ENCODE results near the gene PTPRQ. TPM values are rescaled to one million over a fixed set of nuclear protein-coding genes. Genes with fewer than 3 reads are reported as not detected.

Gene PTPRQ
- polyA plus RNA-seq, 1 donor (not counting 4 experiments of a cell fraction or from before 2014, with no cell fraction given) = 0.01 TPM

DNA sequence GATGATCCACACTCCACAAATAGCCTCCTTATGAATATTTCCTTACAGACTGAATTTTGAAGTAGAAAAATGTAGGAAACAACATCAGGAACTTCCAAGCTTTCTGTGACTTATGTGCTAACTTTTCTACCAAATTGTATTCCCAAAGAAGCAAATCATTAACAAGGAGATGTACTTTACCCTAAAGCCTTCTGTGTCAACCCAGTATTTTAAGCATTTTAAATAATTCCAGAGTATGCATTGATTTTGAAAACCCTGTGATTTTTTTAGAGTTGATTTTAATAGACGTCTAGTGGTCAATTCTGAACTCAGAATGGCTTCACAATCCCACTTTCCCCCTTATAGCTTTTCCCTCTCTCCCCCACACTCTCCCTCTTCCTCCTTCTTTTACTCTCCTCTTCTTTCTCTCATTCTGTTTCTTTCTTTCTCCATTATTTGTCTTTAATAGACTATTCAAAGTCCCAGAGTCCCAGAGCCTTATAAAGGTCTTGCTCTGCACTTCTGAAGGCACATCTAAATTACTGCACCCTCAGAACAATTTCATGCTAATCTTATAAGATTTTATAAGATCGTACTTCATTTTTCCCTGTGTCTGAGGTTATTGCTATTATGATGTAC, 253.3 kb downstream of the PTPRQ start:
- Histone ChIP-seq H4K20me1 (ENCODE audit: control insufficient read depth, extremely low read depth, insufficient read depth, low read length) (no peaks in the 10 kb centered on the region), H3K4me2 (ENCODE audit: control insufficient read depth, extremely low read depth, insufficient read depth, low read depth, low read length) (no peak overlapping the region), H3K36me3 (ENCODE audit: control insufficient read depth in 2 of 2, extremely low read depth in 1 of 2, insufficient read depth in 2 of 2, low read length in 2 of 2) (no peaks in the 10 kb centered on the region), H3K27ac (ENCODE audit: control insufficient read depth, insufficient read depth, low read length) (no peak overlapping the region), H3K79me2 (ENCODE audit: control insufficient read depth, insufficient read depth, low read length) (no peaks in the 10 kb centered on the region), H3K4me3 (ENCODE audit: control insufficient read depth in 2 of 3, extremely low read depth in 1 of 3, insufficient read depth in 2 of 3, low read depth in 1 of 3, low read length in 3 of 3) (no peak overlapping the region), H3K9me3 (ENCODE audit: control insufficient read depth, low read depth, low read length) (no peaks in the 10 kb centered on the region), H3K9ac (ENCODE audit: control insufficient read depth, extremely low read depth, insufficient read depth, low read length) (no peak overlapping the region), H3K27me3 (ENCODE audit: control insufficient read depth, extremely low read depth, insufficient read depth, low read length) (no peaks in the 10 kb centered on the region), H2AFZ (ENCODE audit: control insufficient read depth, low read length) (no peak overlapping the region), H3K4me1 (ENCODE audit: control insufficient read depth, extremely low read depth, insufficient read depth, low read length) (no peaks in the 10 kb centered on the region), H3K9me1 (ENCODE audit: control insufficient read depth, extremely low read depth, insufficient read depth, low read length) (no peaks in the 10 kb centered on the region)
- dilution Hi-C loops (cut with MboI; ENCODE audit: extremely low pct_ligation_motif_present, low sequenced_read_pairs) = no loop called here
- FAIRE-seq (no peak), DNase-seq (ENCODE audit: low read depth, low spot score) (no peak)
- TF ChIP-seq EZH2 (IDR thresholded peaks at IDR 0.05; ENCODE audit: low read length) = no peak
- TF ChIP-seq, protein P1, sequence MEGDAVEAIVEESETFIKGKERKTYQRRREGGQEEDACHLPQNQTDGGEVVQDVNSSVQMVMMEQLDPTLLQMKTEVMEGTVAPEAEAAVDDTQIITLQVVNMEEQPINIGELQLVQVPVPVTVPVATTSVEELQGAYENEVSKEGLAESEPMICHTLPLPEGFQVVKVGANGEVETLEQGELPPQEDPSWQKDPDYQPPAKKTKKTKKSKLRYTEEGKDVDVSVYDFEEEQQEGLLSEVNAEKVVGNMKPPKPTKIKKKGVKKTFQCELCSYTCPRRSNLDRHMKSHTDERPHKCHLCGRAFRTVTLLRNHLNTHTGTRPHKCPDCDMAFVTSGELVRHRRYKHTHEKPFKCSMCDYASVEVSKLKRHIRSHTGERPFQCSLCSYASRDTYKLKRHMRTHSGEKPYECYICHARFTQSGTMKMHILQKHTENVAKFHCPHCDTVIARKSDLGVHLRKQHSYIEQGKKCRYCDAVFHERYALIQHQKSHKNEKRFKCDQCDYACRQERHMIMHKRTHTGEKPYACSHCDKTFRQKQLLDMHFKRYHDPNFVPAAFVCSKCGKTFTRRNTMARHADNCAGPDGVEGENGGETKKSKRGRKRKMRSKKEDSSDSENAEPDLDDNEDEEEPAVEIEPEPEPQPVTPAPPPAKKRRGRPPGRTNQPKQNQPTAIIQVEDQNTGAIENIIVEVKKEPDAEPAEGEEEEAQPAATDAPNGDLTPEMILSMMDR (optimal IDR thresholded peaks at IDR 0.05 in 1 of 3, IDR thresholded peaks at IDR 0.05 in 1 of 3, conservative IDR thresholded peaks at IDR 0.05 in 1 of 3; ENCODE audit: extremely low read depth in 1 of 3, insufficient read depth in 2 of 3, low read length in 3 of 3) = no peak

- dilution Hi-C loops (cut with MboI; ENCODE audit: extremely low pct_ligation_motif_present, low sequenced_read_pairs) = no loop called here
- DNase-seq (ENCODE audit: low read depth, low spot score) = no peak
Observed at GRCh38 chr12:80698256-80698655, 254.2 kb downstream of the PTPRQ start.

More at GRCh38 chr12:80698256-80698655, 254.2 kb downstream of the PTPRQ start:
- H3K27me3 ChIP-seq (ENCODE audit: control insufficient read depth, extremely low read depth, insufficient read depth, low read length) = no peaks in the 10 kb centered on the region
- H4K20me1 ChIP-seq (ENCODE audit: control insufficient read depth, extremely low read depth, insufficient read depth, low read length) = no peaks in the 10 kb centered on the region
- no peak overlapping the region for H2AFZ ChIP-seq (ENCODE audit: control insufficient read depth, low read length)
- H3K4me3 ChIP-seq (ENCODE audit: control insufficient read depth in 2 of 3, extremely low read depth in 1 of 3, insufficient read depth in 2 of 3, low read depth in 1 of 3, low read length in 3 of 3) = no peak overlapping the region
- H3K27ac ChIP-seq (ENCODE audit: control insufficient read depth, insufficient read depth, low read length) = no peak overlapping the region
- H3K36me3 ChIP-seq (ENCODE audit: control insufficient read depth in 2 of 2, extremely low read depth in 1 of 2, insufficient read depth in 2 of 2, low read length in 2 of 2) = no peaks in the 10 kb centered on the region
- TF ChIP-seq, protein P1 (optimal IDR thresholded peaks at IDR 0.05 in 1 of 3, IDR thresholded peaks at IDR 0.05 in 1 of 3, conservative IDR thresholded peaks at IDR 0.05 in 1 of 3; ENCODE audit: extremely low read depth in 1 of 3, insufficient read depth in 2 of 3, low read length in 3 of 3) = no peak
- TF ChIP-seq EZH2 (IDR thresholded peaks at IDR 0.05; ENCODE audit: low read length) = no peak
- no peaks in the 10 kb centered on the region for H3K79me2 ChIP-seq (ENCODE audit: control insufficient read depth, insufficient read depth, low read length)
- no peaks in the 10 kb centered on the region for H3K9me1 ChIP-seq (ENCODE audit: control insufficient read depth, extremely low read depth, insufficient read depth, low read length)
- peaks cover 7% of the 10 kb centered on the region for H3K4me1 ChIP-seq (ENCODE audit: control insufficient read depth, extremely low read depth, insufficient read depth, low read length)
- no peak overlapping the region for H3K9ac ChIP-seq (ENCODE audit: control insufficient read depth, extremely low read depth, insufficient read depth, low read length)
- H3K9me3 ChIP-seq (ENCODE audit: control insufficient read depth, low read depth, low read length) = no peaks in the 10 kb centered on the region
- no peak for FAIRE-seq
- no peak overlapping the region for H3K4me2 ChIP-seq (ENCODE audit: control insufficient read depth, extremely low read depth, insufficient read depth, low read depth, low read length)

Data from keratinocyte (primary cell).